ENCODE measurements around the gene DHX16. TPM values are rescaled to one million over a fixed set of nuclear protein-coding genes. Genes with fewer than 3 reads are reported as not detected.

The DHX16 gene
- total and polyA plus RNA-seq, 2 experiments from 2014 or later = 16.0 to 31.3 TPM

GRCh38 chr6:30709101-30709868 lies 36.5 kb upstream of the DHX16 start:
- no peak overlapping the region for H2AFZ ChIP-seq
- H3K27me3 Mint-ChIP-seq (ENCODE audit: insufficient read depth, low read depth, poor library complexity) = peaks cover 3% of the 10 kb centered on the region
- no peak for ATAC-seq
- H3K4me3 Mint-ChIP-seq = no peak overlapping the region
- TF ChIP-seq EZH2phosphoT487 (IDR thresholded peaks at IDR 0.05; ENCODE audit: unreplicated experiment) (no peak), EZH2 (IDR thresholded peaks at IDR 0.05; ENCODE audit: low read depth, unreplicated experiment) (no peak), ZNF462 (CRISPR knock-in tag; IDR thresholded peaks at IDR 0.05) (no peak), REST (IDR thresholded peaks at IDR 0.05; ENCODE audit: unreplicated experiment) (no peak), ETS1 (IDR thresholded peaks at IDR 0.05) (no peak), STAT1 (IDR thresholded peaks at IDR 0.05; ENCODE audit: unreplicated experiment) (no peak), ZNF331 (CRISPR knock-in tag; IDR thresholded peaks at IDR 0.05; ENCODE audit: low read depth) (no peak), POLR2AphosphoS5 (IDR thresholded peaks at IDR 0.05; ENCODE audit: low read depth) (no peak), NANOG (IDR thresholded peaks at IDR 0.05; ENCODE audit: borderline replicate concordance) (no peak), CREB1 (CRISPR knock-in tag; IDR thresholded peaks at IDR 0.05; ENCODE audit: low read depth) (no peak), JUNB (IDR thresholded peaks at IDR 0.05; ENCODE audit: unreplicated experiment) (no peak), CTCF (conservative IDR thresholded peaks at IDR 0.05; ENCODE audit: low read depth in 2 of 2) (no peak), ZNF114 (CRISPR knock-in tag; IDR thresholded peaks at IDR 0.05) (no peak)
- 0 out of 2 replicates have a peak, but pooled peaks cover 3% of the 10 kb centered on the region for H3F3A ChIP-seq (replicated peaks; ENCODE audit: low read depth)
- H3K4me1 ChIP-seq (ENCODE audit: insufficient read depth) = no peaks in the 10 kb centered on the region
- no peaks in the 10 kb centered on the region for H3K79me2 ChIP-seq (replicated peaks; ENCODE audit: insufficient read depth)
- peaks cover 7% of the 10 kb centered on the region for H3K4me1 Mint-ChIP-seq
- peaks cover 35% of the 10 kb centered on the region for H3K36me3 ChIP-seq (ENCODE audit: insufficient read depth)
- no peak overlapping the region for H3K4me2 ChIP-seq
- DNase-seq (ENCODE audit: low spot score) = no peak
- peaks cover 14% of the 10 kb centered on the region for H4K20me1 ChIP-seq (replicated peaks; ENCODE audit: insufficient read depth)
- no peaks in the 10 kb centered on the region; the same call in 1 of the 3 replicates for H3K9me3 Mint-ChIP-seq
- no peak overlapping the region for H3K27ac Mint-ChIP-seq
- no peak overlapping the region for H3K27ac ChIP-seq (ENCODE audit: low read depth)
- no peak overlapping the region for H3K4me3 ChIP-seq
- peaks cover 83% of the 10 kb centered on the region for H3K36me3 Mint-ChIP-seq (ENCODE audit: low read depth)
- H3K27me3 ChIP-seq (ENCODE audit: insufficient read depth) = no peaks in the 10 kb centered on the region
- no peaks in the 10 kb centered on the region for H3K9me2 ChIP-seq (ENCODE audit: insufficient read depth)

Data from GM23338 (cell line).